OCI-M2 (cell line): ENCODE results near the gene SPNS2.

Source experiments
- DNase-seq: peaks from one replicate; lab custom pipeline; 2025; ENCODE audit not compliant: unreplicated experiment; lab: John Stamatoyannopoulos, UW

SPNS2 gene

GRCh38 chr17:4536742-4537411, 38.2 kb downstream of the SPNS2 start:
- DNase-seq, result no peak

DNA sequence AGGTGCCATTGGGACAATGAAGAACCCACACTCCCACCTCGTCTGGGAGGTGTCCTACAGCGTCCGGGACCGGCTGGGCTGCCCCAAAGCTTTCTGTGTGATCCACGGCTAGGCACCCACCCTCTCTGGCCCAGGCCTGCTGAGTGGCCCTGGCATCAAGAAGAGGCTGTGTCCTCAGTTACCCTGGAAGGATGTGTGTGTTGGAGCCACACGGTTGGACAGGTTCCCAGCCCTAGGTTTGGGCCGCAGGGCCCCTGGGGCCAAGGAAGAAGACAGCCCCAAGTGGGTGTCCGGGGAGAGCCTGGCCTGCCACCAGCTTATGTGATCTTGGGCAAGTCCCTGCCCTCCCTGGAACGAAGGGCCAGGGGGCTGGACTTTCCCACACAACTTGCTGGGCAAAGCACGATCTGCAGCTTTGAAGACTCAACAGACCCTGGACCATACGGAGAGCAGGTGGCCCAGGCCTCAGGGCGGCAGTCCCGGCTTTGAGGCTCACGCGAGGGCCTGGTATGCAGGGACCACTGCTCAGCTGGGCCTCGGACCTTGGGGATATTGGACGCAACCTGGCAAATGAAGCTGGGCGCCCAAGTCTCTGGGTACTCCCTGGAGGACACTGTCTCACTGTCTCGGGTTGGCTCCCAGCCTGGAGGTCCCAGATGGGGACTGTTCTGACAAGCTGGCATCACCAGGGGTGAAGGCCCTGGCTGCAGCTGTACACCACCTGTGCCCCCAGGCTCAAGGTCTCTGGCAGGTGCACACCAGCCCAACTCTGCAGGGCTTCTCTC, 39.0 kb downstream of the SPNS2 start:
- DNase-seq, result no peak

DNA sequence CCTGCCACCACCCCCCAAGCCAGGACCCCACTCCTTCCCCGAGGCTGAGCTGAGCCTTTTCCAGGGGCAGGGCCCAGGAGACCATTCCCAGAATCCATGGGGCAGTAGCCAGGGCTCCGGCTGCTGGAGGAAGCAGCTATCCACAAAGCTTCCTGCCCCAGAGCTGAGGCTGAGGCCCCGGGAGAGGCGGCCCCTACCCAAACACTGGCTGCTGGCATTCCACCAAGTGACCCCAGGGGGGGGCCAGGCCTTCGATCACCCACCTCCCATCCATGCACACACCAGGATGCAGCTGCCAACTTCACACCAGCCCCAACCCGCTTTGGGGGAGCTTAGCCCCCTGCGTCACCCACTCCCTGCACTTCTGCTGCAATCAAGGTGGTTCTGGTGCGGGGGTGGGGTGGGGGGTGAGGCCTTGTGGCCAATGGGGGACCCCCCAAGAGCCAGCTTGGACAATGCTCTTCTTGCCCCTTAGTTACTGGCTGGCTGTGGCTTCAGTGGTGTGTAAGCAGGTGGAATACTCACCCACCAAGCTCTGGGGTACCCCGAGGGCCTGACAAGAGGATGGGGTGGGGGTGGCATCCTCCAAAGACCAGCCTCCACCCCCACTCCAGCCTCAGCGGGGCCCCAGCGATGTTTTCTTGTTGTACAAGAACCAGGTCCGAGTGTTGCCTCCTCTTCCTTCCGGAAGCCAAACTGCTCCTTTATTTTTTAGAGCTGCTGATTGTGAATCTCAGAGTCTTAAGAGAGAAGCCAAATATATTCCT, 39.7 kb downstream of the SPNS2 start:
- DNase-seq, result no peak

- no peak for DNase-seq
Measured at GRCh38 chr17:4539025-4539424, 40.3 kb downstream of the SPNS2 start.

GRCh38 chr17:4539576-4540223, 41.0 kb downstream of the SPNS2 start:
- no peak for DNase-seq

DNA sequence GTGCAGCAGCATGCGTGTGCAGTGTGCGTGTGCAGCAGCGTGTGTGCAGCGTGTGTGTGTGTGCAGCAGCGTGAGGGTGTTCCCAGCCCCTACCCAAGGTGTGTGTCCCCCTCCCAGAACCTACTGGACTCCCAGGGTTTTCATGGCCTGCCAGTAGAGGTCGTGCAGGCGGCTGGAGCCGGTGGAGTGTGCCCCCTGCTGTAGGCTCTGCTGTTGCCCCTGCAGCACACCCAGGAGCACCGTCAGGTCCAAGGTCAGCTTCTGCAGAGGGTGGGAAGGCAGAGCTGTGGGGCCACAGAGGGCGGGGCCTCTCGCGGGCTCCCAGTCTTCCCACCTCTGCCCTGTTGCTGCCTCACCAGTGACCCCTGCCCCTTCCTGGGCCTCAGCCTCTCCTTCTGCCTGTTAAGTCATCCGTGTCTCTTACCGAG, 41.6 kb downstream of the SPNS2 start:
- no peak for DNase-seq

DNA sequence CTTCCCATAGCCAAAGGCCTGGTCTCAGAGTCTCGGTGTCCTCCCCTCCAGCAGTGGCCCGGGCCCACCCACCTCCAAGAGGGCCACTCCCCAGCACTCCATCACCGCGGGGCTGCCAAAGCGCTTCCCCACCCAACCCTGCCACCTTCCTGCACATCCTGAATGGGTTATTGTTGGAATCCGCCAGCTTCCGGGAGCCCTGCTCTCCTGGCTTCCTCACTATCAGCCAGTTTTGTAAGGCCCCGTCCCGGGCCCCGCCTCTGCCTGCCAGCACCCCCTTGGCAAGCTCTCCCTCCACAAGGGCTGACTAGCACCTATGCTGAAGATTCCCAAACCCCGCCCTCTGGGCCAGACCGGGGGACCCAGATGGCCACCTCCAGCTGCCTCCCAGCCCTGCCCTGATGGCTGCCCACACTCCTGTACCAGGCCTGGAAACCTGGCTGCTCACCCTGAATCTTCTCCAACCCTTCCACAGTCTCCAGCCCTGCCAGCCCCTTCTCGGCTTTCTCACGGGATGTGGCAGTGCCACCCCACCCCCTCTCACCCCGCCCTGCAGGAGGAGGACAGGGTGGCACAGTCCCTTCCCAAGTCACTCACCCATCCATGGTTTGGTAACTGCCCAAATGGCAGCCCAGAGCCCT, 42.1 kb downstream of the SPNS2 start:
- DNase-seq, result no peak

DNA sequence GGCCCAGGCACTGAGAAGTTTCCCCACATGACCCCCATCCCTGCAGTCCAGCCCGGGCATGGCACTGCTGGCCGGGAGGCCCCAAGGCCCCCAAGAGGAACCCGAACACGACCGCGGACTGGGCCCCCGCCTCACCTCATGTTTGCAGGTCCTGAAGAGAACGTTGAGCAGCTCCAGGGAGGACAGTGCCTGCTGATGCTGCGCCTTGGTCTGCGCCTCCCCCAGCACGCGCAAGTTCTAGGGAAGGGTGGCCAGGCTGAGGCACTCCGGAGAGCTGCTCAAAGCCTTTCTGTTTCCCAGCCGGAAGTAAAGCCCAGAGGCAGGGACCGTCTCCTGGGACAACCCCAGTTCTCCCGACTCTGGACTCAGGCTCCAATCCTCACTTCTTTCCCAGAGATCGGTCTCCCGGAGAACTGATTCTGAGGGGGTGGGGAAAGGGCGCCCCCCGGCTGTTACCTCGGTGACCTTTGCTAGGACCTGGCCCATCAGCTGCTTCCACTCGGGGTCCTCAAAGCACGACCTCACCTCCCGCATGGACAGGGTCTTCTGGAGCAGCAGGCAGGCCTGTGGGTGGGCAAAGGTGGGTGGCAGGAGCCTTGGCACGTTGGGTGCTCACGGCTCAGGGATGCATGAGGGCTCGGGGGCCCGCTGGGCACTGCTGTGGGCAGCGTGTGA, 42.8 kb downstream of the SPNS2 start:
- no peak for DNase-seq

DNA sequence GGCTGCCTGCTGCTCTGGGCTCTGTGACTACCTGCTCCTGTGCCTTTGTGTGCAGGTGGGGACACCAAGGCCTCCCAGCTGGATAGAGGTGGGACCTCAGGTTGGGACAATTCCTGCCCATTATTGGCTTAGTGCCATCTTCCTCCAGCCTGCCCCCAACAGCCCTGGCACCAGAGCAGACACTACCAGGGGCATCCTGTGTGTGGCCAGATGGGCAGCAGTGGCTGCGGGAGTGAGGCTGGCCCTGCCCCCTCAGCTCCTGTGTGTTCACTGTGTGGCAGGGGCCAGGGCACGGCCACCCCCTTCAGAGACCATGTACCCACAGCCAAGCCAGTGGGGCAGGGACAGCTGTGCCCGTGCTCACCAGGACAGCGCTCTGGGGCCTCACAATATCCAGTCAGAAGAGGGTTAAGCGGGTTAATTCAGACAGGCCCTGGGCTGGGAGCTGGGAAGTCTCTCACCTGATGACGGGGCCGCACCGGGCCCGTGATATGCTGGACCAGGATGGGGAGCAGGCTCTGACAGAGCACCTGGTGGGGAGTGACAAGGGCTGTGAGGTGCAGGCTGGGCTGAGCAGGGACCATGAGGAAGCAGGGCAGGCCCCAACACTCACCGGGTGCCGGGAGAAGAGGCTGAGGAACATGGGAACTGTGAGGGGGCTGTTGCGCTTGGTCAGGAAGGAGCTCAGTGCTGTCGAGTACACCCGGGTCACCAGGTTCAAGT, 43.5 kb downstream of the SPNS2 start:
- no peak for DNase-seq

GRCh38 chr17:4542726-4543191, 44.1 kb downstream of the SPNS2 start:
- DNase-seq, result no peak

DNA sequence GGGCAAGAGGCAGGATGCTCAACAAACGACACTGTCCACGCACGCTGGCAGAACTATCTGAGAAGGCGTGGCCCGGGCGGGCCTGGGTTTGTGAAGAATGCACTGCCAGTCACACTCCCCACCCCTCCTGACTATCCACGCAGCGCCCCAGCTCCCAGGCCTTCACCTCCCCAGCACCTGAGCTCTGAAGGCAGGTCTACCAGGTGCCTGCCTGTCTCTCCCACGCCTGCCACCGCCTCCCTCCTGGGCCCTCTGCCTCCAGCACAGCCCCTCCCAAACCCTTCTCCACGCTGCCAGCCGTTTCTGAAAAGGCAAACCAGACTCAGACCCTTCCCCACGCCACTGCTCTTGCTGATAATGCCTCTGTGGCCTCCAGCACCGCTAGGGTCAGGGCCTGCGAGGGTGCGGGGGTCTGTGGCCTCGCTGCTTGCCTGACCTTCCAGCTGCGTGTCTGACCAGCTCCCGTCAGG, 44.9 kb downstream of the SPNS2 start:
- DNase-seq, result no peak

DNA sequence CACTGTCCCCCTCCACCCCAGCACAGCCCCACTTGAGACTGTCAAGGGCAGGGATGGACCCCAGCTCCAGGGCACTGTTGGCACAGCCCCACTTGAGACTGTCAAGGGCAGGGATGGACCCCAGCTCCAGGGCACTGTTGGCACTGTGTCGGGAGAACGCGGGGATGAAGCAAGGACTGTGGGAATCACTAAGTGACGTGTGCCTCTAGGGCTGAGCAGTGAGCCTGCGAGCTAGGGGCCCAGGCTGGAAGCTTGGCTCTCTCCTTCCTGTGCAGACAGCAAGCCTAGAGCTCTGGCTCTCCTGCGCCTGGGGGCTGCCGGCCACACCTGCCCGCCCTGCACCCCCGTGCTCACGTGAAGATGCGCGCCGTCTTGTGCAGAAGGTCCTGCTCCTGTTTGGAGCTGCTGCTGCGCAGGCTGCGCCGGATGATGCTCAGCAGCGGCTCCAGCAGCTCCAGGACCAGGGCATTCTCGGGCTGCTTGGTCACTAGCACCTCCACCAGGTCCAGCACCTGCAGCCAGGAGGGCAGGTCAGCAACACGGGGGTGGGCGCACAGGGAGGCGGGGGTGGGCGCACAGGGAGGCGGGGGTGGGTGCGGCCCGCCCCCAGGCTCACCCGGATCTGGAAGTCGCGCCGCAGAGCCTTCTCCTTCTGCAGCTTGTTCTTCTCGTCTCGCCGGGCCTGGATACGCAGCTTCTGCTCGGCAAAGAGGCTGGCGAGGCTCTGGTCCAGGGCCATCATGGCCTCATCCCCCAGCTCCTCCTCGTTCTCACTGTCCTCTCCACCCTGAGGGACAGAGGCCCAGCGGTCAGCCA, 45.7 kb downstream of the SPNS2 start:
- no peak for DNase-seq

DNA sequence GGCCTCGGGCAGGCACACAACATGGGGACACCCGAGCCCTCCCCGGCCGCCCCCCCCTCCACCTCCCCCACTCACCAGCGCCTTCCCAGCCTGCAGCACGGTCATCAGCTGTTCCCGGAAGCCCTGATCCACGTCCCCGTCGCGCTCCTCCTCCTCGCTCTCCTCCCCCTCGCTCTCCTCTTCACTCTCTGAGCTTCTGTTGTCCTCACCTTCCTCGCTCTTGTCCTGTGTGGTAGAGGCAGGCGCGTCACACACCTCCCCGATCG, 46.2 kb downstream of the SPNS2 start:
- no peak for DNase-seq

DNA sequence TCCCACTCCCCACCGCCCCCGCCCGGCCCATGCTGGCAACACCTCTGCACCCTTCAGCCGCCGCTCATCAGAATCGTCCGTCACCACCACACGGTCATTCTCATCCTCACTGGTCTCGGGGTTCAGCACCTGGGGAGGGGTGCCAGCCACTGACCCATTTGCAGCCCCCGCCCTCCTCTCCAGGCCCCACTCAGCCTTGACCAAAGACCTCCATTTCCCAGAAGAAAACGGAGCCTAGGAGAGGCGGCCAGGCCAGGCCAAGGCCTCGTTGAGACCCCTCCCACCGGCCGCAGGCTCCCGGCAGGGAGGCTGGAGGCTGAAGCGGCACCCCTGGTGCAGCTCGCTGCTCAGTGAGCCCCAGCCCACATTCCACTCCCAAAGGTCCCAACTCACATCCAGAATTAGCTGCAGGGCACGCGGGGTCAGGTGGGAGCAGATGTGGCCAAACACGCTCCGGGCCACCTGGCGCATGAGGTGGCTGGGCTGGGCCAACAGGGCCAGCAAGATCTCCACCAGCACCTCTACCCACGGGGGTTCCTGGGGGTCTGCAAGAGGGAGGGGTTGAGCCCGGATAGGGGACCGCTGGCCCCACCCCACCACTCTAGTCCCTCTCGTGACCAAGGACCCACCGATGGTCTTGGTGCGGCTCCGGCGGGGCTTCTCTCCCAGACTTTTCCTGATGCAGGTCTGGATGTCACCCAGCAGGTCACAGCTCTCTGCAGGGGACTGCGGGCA, 46.7 kb downstream of the SPNS2 start:
- DNase-seq, result no peak

DNA sequence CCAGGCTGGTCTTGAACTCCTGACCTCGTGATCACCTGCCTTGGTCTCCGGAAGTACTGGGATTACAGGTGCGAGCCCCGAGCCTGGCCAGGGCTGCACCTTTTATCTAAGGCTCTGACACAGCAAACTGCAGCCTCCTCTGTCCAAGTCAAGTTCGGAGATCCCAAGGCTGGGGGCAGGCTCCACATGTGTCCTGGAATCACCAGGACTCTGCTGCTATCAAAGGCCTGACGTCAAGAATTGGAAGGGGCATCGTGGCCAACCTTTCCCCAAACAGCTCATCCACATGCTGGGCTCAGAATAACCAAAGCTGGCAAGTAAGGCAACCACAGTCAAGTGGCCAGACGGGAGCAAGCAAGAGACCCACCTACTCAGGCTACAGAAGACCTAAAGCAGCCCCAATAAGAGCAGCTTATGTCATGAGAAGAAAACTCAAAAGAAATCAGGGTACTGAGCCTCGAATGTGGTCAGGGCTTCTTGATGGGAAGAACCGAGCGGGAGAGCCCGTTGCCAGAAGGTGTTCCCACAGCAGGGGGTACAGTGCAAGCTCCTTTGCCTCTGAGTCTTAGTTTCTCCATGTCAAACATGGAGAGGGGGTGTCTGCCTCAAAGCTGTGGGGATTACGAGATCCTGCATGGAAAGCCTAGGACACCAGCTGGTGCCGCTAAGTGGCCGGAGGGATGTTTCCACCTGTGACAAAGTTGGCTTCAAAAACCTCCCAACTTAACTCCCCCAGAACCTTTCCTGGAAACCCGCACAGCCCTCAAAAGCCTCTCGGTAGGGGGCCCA, 48.6 kb downstream of the SPNS2 start:
- no peak for DNase-seq

DNA sequence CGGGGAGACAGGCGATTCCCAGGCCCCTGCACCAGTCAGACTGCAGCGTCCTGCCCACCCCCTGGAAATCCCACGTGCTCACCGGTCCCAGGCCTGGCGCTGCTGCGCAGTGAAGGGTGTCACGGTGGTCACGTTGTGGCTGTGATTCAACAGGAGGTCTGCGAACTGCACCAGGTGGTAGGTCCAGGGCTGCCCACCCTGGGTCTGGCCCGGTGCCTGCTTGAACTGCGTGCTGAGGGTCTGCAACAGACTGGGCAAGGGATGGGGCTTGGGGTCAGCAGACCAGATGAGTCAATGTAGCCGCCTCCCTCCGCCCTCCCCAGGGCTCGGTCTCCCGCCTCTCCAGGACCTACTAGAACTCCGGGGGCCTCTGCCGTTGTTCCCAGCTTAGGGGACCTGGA, 49.4 kb downstream of the SPNS2 start:
- no peak for DNase-seq

DNA sequence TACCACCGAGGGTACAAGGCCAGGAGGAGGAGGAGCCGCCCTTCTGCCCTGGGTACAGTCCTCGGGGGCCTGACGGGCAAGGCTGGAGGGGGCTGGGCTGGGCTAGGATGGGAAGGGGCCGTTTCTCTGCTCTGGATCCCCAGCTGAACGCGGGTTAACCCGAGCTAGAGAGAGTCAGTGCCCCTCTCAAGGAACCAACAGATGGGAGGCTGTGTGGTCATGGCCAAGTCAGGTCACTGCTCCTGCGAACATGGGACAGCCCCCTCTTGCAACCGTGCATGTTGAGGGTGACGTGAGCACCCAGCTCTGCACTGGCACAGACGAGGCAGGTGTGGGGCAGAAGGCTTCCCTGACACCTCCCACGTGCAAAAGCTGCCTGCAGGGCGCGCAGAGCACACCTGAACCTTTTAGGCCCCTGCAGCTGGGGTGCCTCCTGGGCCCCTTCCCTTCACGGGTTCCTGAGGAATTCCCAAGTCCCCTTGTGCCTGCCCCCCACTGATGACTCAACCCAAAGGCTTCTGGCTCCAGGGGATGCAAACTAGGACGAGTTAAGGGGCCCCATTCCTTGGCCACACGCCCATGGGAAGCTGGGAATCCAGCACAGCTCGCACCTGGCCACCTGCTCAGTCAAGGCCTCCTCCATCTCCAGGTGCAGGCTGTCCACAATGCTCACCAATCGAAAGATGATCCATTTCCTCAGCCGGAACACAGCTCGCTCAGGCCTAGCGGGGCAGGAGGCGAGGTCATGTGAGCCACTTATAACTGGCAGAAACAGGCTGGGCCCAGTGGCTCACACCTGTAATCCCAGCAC, 50.2 kb downstream of the SPNS2 start:
- no peak for DNase-seq
